HCT116 (cell line): Measurements from ENCODE around the gene PRTG. TPM values are rescaled to one million over a fixed set of nuclear protein-coding genes. Genes with fewer than 3 reads are reported as not detected.

Source experiments
- ATAC-seq: fragments of 200-7000 bp; cut with Tn5 transposase; 2 replicates; pipeline ENCODE4 v1.9.1; 2020; ENCODE audit warnings: mild to moderate bottlenecking, moderate library complexity
- BruUV-seq: library from RNA; stranded (reverse); fragments of 400-500 nt; replicated peaks from 2 replicates; lab custom pipeline; 2021; lab: Mats Ljungman, UMichigan
- CTCF ChIA-PET: fragments of 300-600 bp; sonication (Branson Sonifier 250); formaldehyde crosslinking; loops from one replicate; lab custom pipeline; 2021; ENCODE audit warnings: antibody characterized with exemption; lab: Charles Lee
- POLR2A ChIA-PET: fragments of 300-600, 350-600 bp; sonication (Branson Sonifier 250); formaldehyde crosslinking; loops from one replicate; lab custom pipeline; 2021; ENCODE audit warnings: antibody characterized with exemption; lab: Charles Lee
- RAD21 ChIA-PET, 2 experiments: fragments of 300-600 bp; sonication (Branson Sonifier 250); formaldehyde crosslinking; loops; one replicate each; lab custom pipeline; 2023; ENCODE audit warnings: low total read pairs in 2 of 2; ENCODE audit not compliant: uncharacterized antibody in 2 of 2, unreplicated experiment in 2 of 2, low non-redundant PET in 1 of 2; lab: Charles Lee
- DNase-seq: peaks from one replicate; pipeline ENCODE4 v3.0.0-alpha.2; 2010; ENCODE audit warnings: low read depth, low spot score
- H2AFZ ChIP-seq: fragments of 200-600 bp; shearing (Covaris generic), sonication (generic); 2 replicates; pipeline ENCODE4 v1.6.1; 2017; ENCODE audit warnings: low read depth, mixed run types, mixed read lengths, antibody characterized with exemption, low read length; ENCODE audit not compliant: poor library complexity, severe bottlenecking
- H3K27ac ChIP-seq: 2 replicates; pipeline ENCODE4 v1.5.1; 2012; ENCODE audit warnings: low read depth, low read length
- H3K27me3 ChIP-seq: fragments of 200-600 bp; sonication (generic); 2 replicates; pipeline ENCODE4 v1.6.1; 2016; ENCODE audit warnings: mixed run types, low read length, mixed read lengths; ENCODE audit not compliant: insufficient read depth
- H3K36me3 ChIP-seq, 2 experiments: fragments of 200-500 bp in 1 of 2; fragments of 200-600 bp in 1 of 2; sonication (Bioruptor generic) in 1 of 2; sonication (generic) in 1 of 2; 2 replicates each; pipeline versions ENCODE4 v1.5.1 to v1.6.1; 2014 to 2016; ENCODE audit warnings: low read length in 2 of 2, inconsistent platforms in 1 of 2, mixed read lengths in 1 of 2, mixed run types in 1 of 2; ENCODE audit not compliant: insufficient read depth in 2 of 2, control insufficient read depth in 1 of 2
- H3K4me1 ChIP-seq, 2 experiments: fragments of 200-600 bp in 1 of 2; sonication (generic) in 1 of 2; 2 replicates each; pipeline versions ENCODE4 v1.5.1 to v1.6.1; 2012 to 2017; ENCODE audit warnings: low read length in 2 of 2, inconsistent platforms in 1 of 2, mild to moderate bottlenecking in 1 of 2, mixed read lengths in 1 of 2, mixed run types in 1 of 2, moderate library complexity in 1 of 2; ENCODE audit not compliant: insufficient read depth in 2 of 2, control insufficient read depth in 1 of 2
- H3K4me2 ChIP-seq: fragments of 200-600 bp; sonication (generic); 2 replicates; pipeline ENCODE4 v1.6.1; 2017; ENCODE audit warnings: mixed run types, low read length, mixed read lengths
- H3K4me3 ChIP-seq, 2 experiments: fragments of 200-600 bp in 1 of 2; sonication (generic) in 1 of 2; replicated peaks in 1 of 2; 2 replicates each; pipeline ENCODE4 v1.5.1; 2011 to 2016; ENCODE audit warnings: low read length in 2 of 2, control low read depth in 1 of 2, low read depth in 1 of 2, mild to moderate bottlenecking in 1 of 2, mixed read lengths in 1 of 2, mixed run types in 1 of 2
- H3K79me2 ChIP-seq: fragments of 200-600 bp; sonication (generic); 2 replicates; pipeline ENCODE4 v1.6.1; 2017; ENCODE audit warnings: mild to moderate bottlenecking, mixed run types, low read length, moderate library complexity, mixed read lengths; ENCODE audit not compliant: insufficient read depth
- H3K9ac ChIP-seq: fragments of 200-600 bp; sonication (generic); 2 replicates; pipeline ENCODE4 v1.6.1; 2016; ENCODE audit warnings: low read length, mixed read lengths
- H3K9me2 ChIP-seq: fragments of 200-600 bp; sonication (generic), shearing (Covaris generic); 2 replicates; pipeline ENCODE4 v1.6.1; 2017; ENCODE audit warnings: mixed run types, mild to moderate bottlenecking, moderate library complexity; ENCODE audit not compliant: insufficient read depth
- H3K9me3 ChIP-seq, 2 experiments: fragments of 200-500 bp in 1 of 2; fragments of 200-600 bp in 1 of 2; sonication (Bioruptor generic) in 1 of 2; sonication (generic) in 1 of 2; 2 replicates each; pipeline ENCODE4 v1.6.1; 2014 to 2017; ENCODE audit warnings: low read length in 2 of 2, mixed read lengths in 2 of 2, inconsistent platforms in 1 of 2, low read depth in 1 of 2, mild to moderate bottlenecking in 1 of 2, mixed run types in 1 of 2, moderate library complexity in 1 of 2; ENCODE audit not compliant: control insufficient read depth in 1 of 2, insufficient read depth in 1 of 2
- H4K20me1 ChIP-seq: fragments of 200-600 bp; sonication (generic), shearing (Covaris generic); 2 replicates; pipeline ENCODE4 v1.6.1; 2017; ENCODE audit warnings: mixed run types, mild to moderate bottlenecking, moderate library complexity; ENCODE audit not compliant: insufficient read depth
- CBX3 ChIP-seq: IDR thresholded peaks from 2 replicates; pipeline ENCODE4 v1.6.1; 2012; ENCODE audit warnings: low read depth
- CTCF ChIP-seq, 3 experiments: fragments of 200-600 bp in 1 of 3; sonication (generic) in 1 of 3; IDR thresholded peaks in 2 of 3; conservative IDR thresholded peaks in 1 of 3; 2 replicates each; pipeline ENCODE4 v1.5.1; 2012 to 2017; ENCODE audit warnings: low read depth in 2 of 3, low read length in 2 of 3, antibody characterized with exemption in 1 of 3, borderline replicate concordance in 1 of 3, control low read depth in 1 of 3, mild to moderate bottlenecking in 1 of 3, mixed read lengths in 1 of 3, mixed run types in 1 of 3, moderate library complexity in 1 of 3; ENCODE audit not compliant: insufficient read depth in 1 of 3
- EGR1 ChIP-seq: IDR thresholded peaks from 2 replicates; pipeline ENCODE4 v1.6.1; 2012; ENCODE audit warnings: low read depth
- ELF1 ChIP-seq: IDR thresholded peaks from 2 replicates; pipeline ENCODE4 v1.6.1; 2012; ENCODE audit warnings: low read depth, borderline replicate concordance
- EZH2 ChIP-seq: fragments of 200-600 bp; sonication (generic); IDR thresholded peaks from 2 replicates; pipeline ENCODE4 v1.6.1; 2017; ENCODE audit warnings: antibody characterized with exemption, mixed run types
- EZH2phosphoT487 ChIP-seq: fragments of 200-600 bp; IDR thresholded peaks from 2 replicates; pipeline ENCODE4 v1.6.1; 2018; ENCODE audit warnings: antibody characterized with exemption, borderline replicate concordance
- JUND ChIP-seq: IDR thresholded peaks from 2 replicates; pipeline ENCODE4 v1.6.1; 2012
- MAX ChIP-seq: IDR thresholded peaks from 2 replicates; pipeline ENCODE4 v1.6.1; 2012
- POLR2A ChIP-seq: IDR thresholded peaks from 2 replicates; pipeline ENCODE4 v1.7.0; 2011; ENCODE audit warnings: borderline replicate concordance; ENCODE audit not compliant: insufficient read depth, insufficient read length; ENCODE audit errors: extremely low read depth
- POLR2AphosphoS5 ChIP-seq: IDR thresholded peaks from 2 replicates; pipeline ENCODE4 v1.6.1; 2011; ENCODE audit warnings: mild to moderate bottlenecking, low read depth, low read length, moderate library complexity
- RAD21 ChIP-seq: IDR thresholded peaks from 2 replicates; pipeline ENCODE4 v1.6.1; 2012; ENCODE audit warnings: low read depth, mild to moderate bottlenecking
- SIN3A ChIP-seq: IDR thresholded peaks from 2 replicates; pipeline ENCODE4 v1.6.1; 2012; ENCODE audit warnings: low read depth
- SRF ChIP-seq: IDR thresholded peaks from 2 replicates; pipeline ENCODE4 v1.6.1; 2012; ENCODE audit warnings: low read depth
- YY1 ChIP-seq: IDR thresholded peaks from 2 replicates; pipeline ENCODE4 v1.6.1; 2011; ENCODE audit warnings: low read length, low read depth, moderate library complexity, mild to moderate bottlenecking; ENCODE audit not compliant: insufficient replicate concordance; ENCODE audit errors: extremely low read depth
- ZNF274 ChIP-seq: fragments of 200-500 bp; sonication (Bioruptor generic); IDR thresholded peaks from 2 replicates; pipeline ENCODE4 v1.6.1; 2014; ENCODE audit warnings: mild to moderate bottlenecking, low read depth, low read length, inconsistent platforms
- intact Hi-C: fragments of 100-400 bp; cut with micrococcal nuclease; formaldehyde crosslinking; loops from 2 replicates; pipeline ENCODE4 v1.10.0; 2022
- total RNA-seq: library from RNA; stranded (reverse); gene quantifications from one replicate; pipeline ENCODE4 v1.2.1, GENCODE V29; 2021; ENCODE audit not compliant: unreplicated experiment
- TF ChIP-seq, protein P1 (sequence below): IDR thresholded peaks from 2 replicates; pipeline ENCODE4 v1.6.1; 2011; ENCODE audit warnings: mild to moderate bottlenecking, low read length, moderate library complexity; ENCODE audit not compliant: insufficient replicate concordance; ENCODE audit errors: extremely low read depth
- TF ChIP-seq, protein P2 (sequence below): IDR thresholded peaks from 2 replicates; pipeline ENCODE4 v1.6.1; 2012

PRTG gene
- total RNA-seq, 1 experiment from 2014 or later: not detected

- TF ChIP-seq POLR2AphosphoS5: no peak
- TF ChIP-seq SRF: no peak
- no peak for TF ChIP-seq ELF1
- no peak for TF ChIP-seq EGR1
- TF ChIP-seq EZH2: no peak
- no peak for TF ChIP-seq CBX3
- no peaks in the 10 kb centered on the region for H3K27me3 ChIP-seq
- no TSS peak for BruUV-seq
- H3K4me2 ChIP-seq: no peak overlapping the region
- H3K4me1 ChIP-seq: no peaks in the 10 kb centered on the region
- no peaks in the 10 kb centered on the region for H3K9me3 ChIP-seq
- no peaks in the 10 kb centered on the region for H3K36me3 ChIP-seq
- no peaks in the 10 kb centered on the region for H3K9me2 ChIP-seq
- POLR2A ChIA-PET: no interaction called here
- no peak for DNase-seq
- no peak overlapping the region for H3K27ac ChIP-seq
- H3K9ac ChIP-seq: no peak overlapping the region
- RAD21 ChIA-PET: no interaction called here
- no peaks in the 10 kb centered on the region for H4K20me1 ChIP-seq
- intact Hi-C loops: no loop called here
- no peak for ATAC-seq
- CTCF ChIA-PET: no interaction called here
- no peak overlapping the region for H2AFZ ChIP-seq
- H3K79me2 ChIP-seq: no peaks in the 10 kb centered on the region
- no peak overlapping the region for H3K4me3 ChIP-seq
Measured at GRCh38 chr15:55768670-55769185, 25.8 kb upstream of the PRTG start.

DNA sequence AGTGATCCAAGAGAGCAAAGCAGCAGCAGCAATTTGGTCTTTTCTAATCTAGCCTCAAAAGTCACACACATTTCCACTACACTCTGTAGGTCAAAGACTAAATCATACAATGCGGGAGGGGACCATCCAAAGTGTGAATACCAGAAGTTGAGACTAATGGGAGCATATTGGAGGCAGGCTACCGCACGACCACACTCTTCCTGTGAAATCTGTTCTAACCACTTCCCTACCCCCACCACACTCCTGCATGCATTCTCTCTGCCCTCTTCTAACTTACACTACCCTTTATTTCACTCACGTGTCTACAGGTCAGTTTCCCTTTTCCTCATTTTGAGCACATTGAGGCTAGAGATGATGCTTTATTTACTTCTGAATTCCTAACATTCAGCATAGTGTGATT is 23.7 kb upstream of the PRTG start:
- Histone ChIP-seq H3K9me3 (no peaks in the 10 kb centered on the region), H2AFZ (no peak overlapping the region), H3K79me2 (no peaks in the 10 kb centered on the region), H3K9ac (no peak overlapping the region), H3K4me3 (no peak overlapping the region), H3K4me1 (no peaks in the 10 kb centered on the region), H3K27ac (no peak overlapping the region), H3K4me2 (no peak overlapping the region), H4K20me1 (no peaks in the 10 kb centered on the region), H3K27me3 (no peaks in the 10 kb centered on the region), H3K9me2 (no peaks in the 10 kb centered on the region), H3K36me3 (no peaks in the 10 kb centered on the region)
- no peak for ATAC-seq
- ChIA-PET POLR2A (no interaction called here), CTCF (no interaction called here), RAD21 (no interaction called here)
- no TSS peak for BruUV-seq
- intact Hi-C loops: no loop called here
- no peak for DNase-seq
- TF ChIP-seq POLR2A (no peak), EGR1 (no peak), YY1 (no peak), ZNF274 (no peak), JUND (no peak), POLR2AphosphoS5 (no peak), EZH2phosphoT487 (no peak), RAD21 (no peak), SRF (no peak), CTCF (IDR thresholded peaks at IDR 0.05 in 2 of 3, conservative IDR thresholded peaks at IDR 0.05 in 1 of 3; ENCODE audit: borderline replicate concordance in 1 of 3, insufficient read depth in 1 of 3, low read depth in 2 of 3, low read length in 2 of 3) (no peak), SIN3A (no peak), EZH2 (no peak), MAX (no peak)
- TF ChIP-seq, protein P1, sequence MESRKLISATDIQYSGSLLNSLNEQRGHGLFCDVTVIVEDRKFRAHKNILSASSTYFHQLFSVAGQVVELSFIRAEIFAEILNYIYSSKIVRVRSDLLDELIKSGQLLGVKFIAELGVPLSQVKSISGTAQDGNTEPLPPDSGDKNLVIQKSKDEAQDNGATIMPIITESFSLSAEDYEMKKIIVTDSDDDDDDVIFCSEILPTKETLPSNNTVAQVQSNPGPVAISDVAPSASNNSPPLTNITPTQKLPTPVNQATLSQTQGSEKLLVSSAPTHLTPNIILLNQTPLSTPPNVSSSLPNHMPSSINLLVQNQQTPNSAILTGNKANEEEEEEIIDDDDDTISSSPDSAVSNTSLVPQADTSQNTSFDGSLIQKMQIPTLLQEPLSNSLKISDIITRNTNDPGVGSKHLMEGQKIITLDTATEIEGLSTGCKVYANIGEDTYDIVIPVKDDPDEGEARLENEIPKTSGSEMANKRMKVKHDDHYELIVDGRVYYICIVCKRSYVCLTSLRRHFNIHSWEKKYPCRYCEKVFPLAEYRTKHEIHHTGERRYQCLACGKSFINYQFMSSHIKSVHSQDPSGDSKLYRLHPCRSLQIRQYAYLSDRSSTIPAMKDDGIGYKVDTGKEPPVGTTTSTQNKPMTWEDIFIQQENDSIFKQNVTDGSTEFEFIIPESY: no peak
- TF ChIP-seq, protein P2, sequence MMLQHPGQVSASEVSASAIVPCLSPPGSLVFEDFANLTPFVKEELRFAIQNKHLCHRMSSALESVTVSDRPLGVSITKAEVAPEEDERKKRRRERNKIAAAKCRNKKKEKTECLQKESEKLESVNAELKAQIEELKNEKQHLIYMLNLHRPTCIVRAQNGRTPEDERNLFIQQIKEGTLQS: no peak
